ENCODE measurements around the gene AHR. TPM values are rescaled to one million over a fixed set of nuclear protein-coding genes. Genes with fewer than 3 reads are reported as not detected.
A peak's percentile ranks its signal among the peaks of the same experiment; 100 is the strongest.

The AHR gene
- 4.4 TPM for polyA plus RNA-seq (2013, experiment 1 of 4)
- polyA plus RNA-seq (2013, experiment 2 of 4), result 2.6 TPM
- polyA plus RNA-seq (2013, experiment 3 of 4), result 4.0 TPM
- polyA plus RNA-seq (2013, experiment 4 of 4), result 2.6 TPM

DNA sequence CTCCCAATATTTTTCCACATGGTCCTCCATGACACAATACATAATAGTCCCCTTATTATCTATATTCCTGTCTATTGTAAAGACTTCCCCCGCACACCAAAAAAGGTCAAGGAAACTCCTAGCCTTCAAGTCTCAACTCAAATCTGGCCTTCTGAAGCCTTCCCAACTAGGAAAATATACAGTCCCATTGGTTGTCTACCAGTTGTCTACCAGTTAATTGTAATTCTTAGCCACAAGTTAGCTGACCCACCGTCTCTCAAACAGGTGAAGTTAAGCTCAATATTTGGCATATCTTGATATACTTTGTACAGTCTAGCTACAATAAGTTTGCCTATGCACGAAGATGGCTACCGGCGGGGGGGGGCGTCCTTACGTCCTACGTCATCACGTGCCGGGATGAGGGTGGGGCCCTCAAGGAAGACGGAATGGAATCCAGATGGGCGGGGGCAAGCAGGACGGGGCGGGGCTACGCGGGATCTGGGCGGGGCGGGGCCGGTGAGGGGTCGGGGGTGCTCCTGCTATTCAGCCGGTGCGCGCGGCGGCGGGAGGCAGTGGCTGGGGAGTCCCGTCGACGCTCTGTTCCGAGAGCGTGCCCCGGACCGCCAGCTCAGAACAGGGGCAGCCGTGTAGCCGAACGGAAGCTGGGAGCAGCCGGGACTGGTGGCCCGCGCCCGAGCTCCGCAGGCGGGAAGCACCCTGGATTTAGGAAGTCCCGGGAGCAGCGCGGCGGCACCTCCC lies at the start of gene AHR:
TSS of gene AHR (plus strand) at position 551 of the 738 bp plus-strand sequence. CDS start 613 bp downstream, outside the sequence.
- H3K4me3 ChIP-seq (ENCODE audit: insufficient read depth, low read depth, low read length), result peak within 1 kb of the TSS; percentile 69
- no peaks in the 10 kb centered on the region for H3K9me3 ChIP-seq (ENCODE audit: control insufficient read depth, low read length)
- 4 to 5% methylated on average over 46 of the region's 46 CpGs for WGBS, 2 experiments
- H3K4me1 ChIP-seq (ENCODE audit: control insufficient read depth, insufficient read depth, low read length), result no peaks in the 10 kb centered on the region
- no peaks in the 10 kb centered on the region for H3K36me3 ChIP-seq (ENCODE audit: control insufficient read depth, insufficient read depth, low read length)
- H3K27ac ChIP-seq (ENCODE audit: insufficient read depth, low read depth, low read length, poor library complexity, severe bottlenecking), result no peak within 1 kb of the TSS
- H3K27me3 ChIP-seq (ENCODE audit: control insufficient read depth, insufficient read depth, low read length, poor library complexity, severe bottlenecking), result peaks cover 28% of the 10 kb centered on the region

DNA sequence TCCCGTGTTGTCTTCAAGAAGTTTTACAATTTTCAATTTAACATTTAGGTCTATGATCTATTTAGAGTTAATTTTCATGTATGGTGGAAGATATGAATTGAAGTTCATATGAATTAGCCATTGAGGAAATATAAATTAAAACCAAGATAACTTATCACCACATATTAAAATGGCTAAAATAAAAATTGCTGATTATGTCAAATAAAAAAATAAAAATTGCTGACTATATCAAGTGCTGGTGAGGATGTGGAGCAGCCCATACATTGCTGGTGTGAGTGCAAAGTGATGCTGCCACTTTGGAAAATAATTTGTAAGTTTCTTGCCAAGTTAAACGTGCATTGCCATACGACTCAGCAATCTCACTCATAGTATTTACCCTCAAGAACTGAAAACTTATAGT lies 44.6 kb upstream of the AHR start:
- H3K27me3 ChIP-seq (ENCODE audit: control insufficient read depth, insufficient read depth, low read length, poor library complexity, severe bottlenecking), result no peaks in the 10 kb centered on the region
- WGBS, 2 experiments, result 92% methylated on average over 2 of the region's 3 CpGs; no CpG with 5 or more reads in 1 of the 2 experiments
- H3K4me1 ChIP-seq (ENCODE audit: control insufficient read depth, insufficient read depth, low read length), result no peaks in the 10 kb centered on the region
- H3K9me3 ChIP-seq (ENCODE audit: control insufficient read depth, low read length), result no peaks in the 10 kb centered on the region
- no peaks in the 10 kb centered on the region for H3K36me3 ChIP-seq (ENCODE audit: control insufficient read depth, insufficient read depth, low read length)
- no peak overlapping the region for H3K4me3 ChIP-seq (ENCODE audit: insufficient read depth, low read depth, low read length)
- H3K27ac ChIP-seq (ENCODE audit: insufficient read depth, low read depth, low read length, poor library complexity, severe bottlenecking), result no peak overlapping the region

- H3K4me3 ChIP-seq (ENCODE audit: insufficient read depth, low read depth, low read length), result no peak overlapping the region
- H3K9me3 ChIP-seq (ENCODE audit: control insufficient read depth, low read length), result no peaks in the 10 kb centered on the region
- 80% methylated on average over 1 of the region's 1 CpG; no CpG with 5 or more reads in 1 of the 2 experiments for WGBS, 2 experiments
- no peaks in the 10 kb centered on the region for H3K27me3 ChIP-seq (ENCODE audit: control insufficient read depth, insufficient read depth, low read length, poor library complexity, severe bottlenecking)
- no peak overlapping the region for H3K27ac ChIP-seq (ENCODE audit: insufficient read depth, low read depth, low read length, poor library complexity, severe bottlenecking)
- H3K36me3 ChIP-seq (ENCODE audit: control insufficient read depth, insufficient read depth, low read length), result no peaks in the 10 kb centered on the region
- H3K4me1 ChIP-seq (ENCODE audit: control insufficient read depth, insufficient read depth, low read length), result no peaks in the 10 kb centered on the region
Observed at GRCh38 chr7:17255926-17256325, 42.5 kb upstream of the AHR start.

DNA sequence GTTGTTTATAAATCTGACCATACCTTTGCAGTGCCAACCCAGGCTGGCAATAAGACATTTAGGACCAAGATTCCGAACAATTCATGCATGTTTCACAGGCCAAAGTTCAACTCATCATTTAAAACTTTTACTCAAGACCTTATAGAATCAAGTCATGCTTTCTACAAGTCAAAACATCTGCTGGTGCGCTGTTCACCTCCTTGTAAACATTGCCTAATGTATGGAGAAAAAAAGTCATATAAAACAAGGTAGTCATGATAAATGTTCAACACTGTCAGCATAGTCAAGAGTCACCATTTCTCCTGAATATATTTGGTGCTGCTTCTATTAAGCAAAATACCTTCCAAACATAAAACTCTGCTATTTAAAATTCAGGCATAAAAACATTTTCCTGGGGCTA lies 42.1 kb upstream of the AHR start:
- H3K27ac ChIP-seq (ENCODE audit: insufficient read depth, low read depth, low read length, poor library complexity, severe bottlenecking), result no peak overlapping the region
- no peaks in the 10 kb centered on the region for H3K36me3 ChIP-seq (ENCODE audit: control insufficient read depth, insufficient read depth, low read length)
- no peaks in the 10 kb centered on the region for H3K4me1 ChIP-seq (ENCODE audit: control insufficient read depth, insufficient read depth, low read length)
- no peaks in the 10 kb centered on the region for H3K27me3 ChIP-seq (ENCODE audit: control insufficient read depth, insufficient read depth, low read length, poor library complexity, severe bottlenecking)
- H3K4me3 ChIP-seq (ENCODE audit: insufficient read depth, low read depth, low read length), result no peak overlapping the region
- WGBS, 2 experiments, result 48 to 75% methylated on average over 1 to 2 of the region's 2 CpGs
- no peaks in the 10 kb centered on the region for H3K9me3 ChIP-seq (ENCODE audit: control insufficient read depth, low read length)

- Histone ChIP-seq H3K36me3 (ENCODE audit: control insufficient read depth, insufficient read depth, low read length) (no peaks in the 10 kb centered on the region), H3K4me1 (ENCODE audit: control insufficient read depth, insufficient read depth, low read length) (no peaks in the 10 kb centered on the region), H3K27me3 (ENCODE audit: control insufficient read depth, insufficient read depth, low read length, poor library complexity, severe bottlenecking) (no peaks in the 10 kb centered on the region), H3K4me3 (ENCODE audit: insufficient read depth, low read depth, low read length) (no peak overlapping the region), H3K9me3 (ENCODE audit: control insufficient read depth, low read length) (peaks cover 2% of the 10 kb centered on the region), H3K27ac (ENCODE audit: insufficient read depth, low read depth, low read length, poor library complexity, severe bottlenecking) (no peak overlapping the region)
Observed at GRCh38 chr7:17266565-17266964, 31.9 kb upstream of the AHR start.

- Histone ChIP-seq H3K27ac (ENCODE audit: insufficient read depth, low read depth, low read length, poor library complexity, severe bottlenecking) (no peak overlapping the region), H3K36me3 (ENCODE audit: control insufficient read depth, insufficient read depth, low read length) (no peaks in the 10 kb centered on the region), H3K27me3 (ENCODE audit: control insufficient read depth, insufficient read depth, low read length, poor library complexity, severe bottlenecking) (no peaks in the 10 kb centered on the region), H3K4me3 (ENCODE audit: insufficient read depth, low read depth, low read length) (no peak overlapping the region), H3K4me1 (ENCODE audit: control insufficient read depth, insufficient read depth, low read length) (no peaks in the 10 kb centered on the region), H3K9me3 (ENCODE audit: control insufficient read depth, low read length) (peaks cover 2% of the 10 kb centered on the region)
- 60% methylated on average over 2 of the region's 3 CpGs; no CpG with 5 or more reads in 1 of the 2 experiments for WGBS, 2 experiments
Observed at GRCh38 chr7:17269341-17270221, 28.9 kb upstream of the AHR start.

DNA sequence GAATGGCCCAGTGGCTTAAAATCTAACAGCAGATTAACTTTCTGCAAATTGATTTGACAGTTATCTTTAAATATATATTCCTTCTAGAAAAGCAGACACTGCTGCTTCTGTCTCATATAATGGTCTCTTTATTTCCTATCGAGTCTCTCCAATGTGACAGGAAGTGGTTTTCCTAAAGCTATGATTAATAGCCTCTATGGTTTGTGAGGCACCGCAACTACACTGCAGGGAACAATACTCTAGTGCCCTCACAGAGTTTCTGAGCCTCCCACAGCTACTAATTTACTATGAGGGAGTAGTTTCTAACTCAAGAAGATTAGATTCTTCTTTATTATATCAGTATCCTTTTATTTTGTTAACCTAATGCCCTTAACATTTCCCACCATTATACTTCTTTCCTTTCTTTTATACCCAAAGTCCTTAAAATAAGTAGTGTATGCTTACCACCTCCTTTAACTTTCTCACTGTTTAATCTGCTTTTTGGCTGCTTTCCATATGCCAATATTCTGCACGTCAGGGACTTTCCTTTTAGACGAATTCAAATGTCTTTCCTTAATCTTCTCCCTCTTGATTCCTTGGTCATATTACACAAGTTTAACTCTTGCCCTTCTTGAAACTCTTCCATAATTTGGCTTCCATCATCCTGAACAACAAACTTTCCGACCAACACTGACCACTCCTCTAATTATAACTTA lies 23.8 kb upstream of the AHR start:
- Histone ChIP-seq H3K9me3 (ENCODE audit: control insufficient read depth, low read length) (no peaks in the 10 kb centered on the region), H3K27ac (ENCODE audit: insufficient read depth, low read depth, low read length, poor library complexity, severe bottlenecking) (no peak overlapping the region), H3K4me1 (ENCODE audit: control insufficient read depth, insufficient read depth, low read length) (no peaks in the 10 kb centered on the region), H3K36me3 (ENCODE audit: control insufficient read depth, insufficient read depth, low read length) (no peaks in the 10 kb centered on the region), H3K4me3 (ENCODE audit: insufficient read depth, low read depth, low read length) (no peak overlapping the region), H3K27me3 (ENCODE audit: control insufficient read depth, insufficient read depth, low read length, poor library complexity, severe bottlenecking) (no peaks in the 10 kb centered on the region)
- WGBS, 2 experiments, result 95 to 96% methylated on average over 5 of the region's 5 CpGs

GRCh38 chr7:17275749-17276671 lies 22.4 kb upstream of the AHR start:
- WGBS, 2 experiments, result 89 to 96% methylated on average over 2 to 4 of the region's 4 CpGs
- H3K9me3 ChIP-seq (ENCODE audit: control insufficient read depth, low read length), result no peaks in the 10 kb centered on the region

DNA sequence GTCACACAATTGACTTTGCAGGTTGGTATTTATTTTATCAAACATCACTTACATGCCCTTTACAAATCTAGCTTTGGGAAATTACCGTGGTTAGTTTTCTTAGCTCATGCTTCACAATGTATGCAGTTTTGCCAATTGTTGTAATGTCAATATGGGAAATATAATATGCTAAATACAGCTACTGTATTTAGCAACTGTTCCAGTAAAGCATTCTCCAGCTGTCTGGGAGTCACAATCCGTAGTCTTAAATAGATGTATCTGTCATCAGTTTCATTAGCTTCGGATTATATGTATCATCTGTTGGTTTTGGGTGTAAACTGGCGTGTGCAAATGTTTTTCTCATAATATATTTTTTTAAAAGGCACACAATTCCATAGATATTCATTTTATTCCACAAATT lies 19.4 kb upstream of the AHR start:
- Histone ChIP-seq H3K4me3 (ENCODE audit: insufficient read depth, low read depth, low read length) (no peak overlapping the region), H3K4me1 (ENCODE audit: control insufficient read depth, insufficient read depth, low read length) (no peaks in the 10 kb centered on the region), H3K9me3 (ENCODE audit: control insufficient read depth, low read length) (no peaks in the 10 kb centered on the region), H3K36me3 (ENCODE audit: control insufficient read depth, insufficient read depth, low read length) (no peaks in the 10 kb centered on the region), H3K27ac (ENCODE audit: insufficient read depth, low read depth, low read length, poor library complexity, severe bottlenecking) (no peak overlapping the region), H3K27me3 (ENCODE audit: control insufficient read depth, insufficient read depth, low read length, poor library complexity, severe bottlenecking) (no peaks in the 10 kb centered on the region)
- WGBS, 2 experiments, result 100% methylated on average over 2 of the region's 4 CpGs

More at GRCh38 chr7:17275749-17276671, 22.4 kb upstream of the AHR start:
- H3K4me1 ChIP-seq (ENCODE audit: control insufficient read depth, insufficient read depth, low read length), result no peaks in the 10 kb centered on the region
- no peak overlapping the region for H3K27ac ChIP-seq (ENCODE audit: insufficient read depth, low read depth, low read length, poor library complexity, severe bottlenecking)
- H3K27me3 ChIP-seq (ENCODE audit: control insufficient read depth, insufficient read depth, low read length, poor library complexity, severe bottlenecking), result no peaks in the 10 kb centered on the region
- no peaks in the 10 kb centered on the region for H3K36me3 ChIP-seq (ENCODE audit: control insufficient read depth, insufficient read depth, low read length)
- H3K4me3 ChIP-seq (ENCODE audit: insufficient read depth, low read depth, low read length), result no peak overlapping the region

All from ectodermal cell (in vitro differentiated cells).